T47D (cell line): ENCODE measurements around the gene OPTC.
"Not testable (repeated sequence)": the region's sequence is repeated elsewhere in the genome, so short reads cannot be mapped to it uniquely, and the experiment has no call there.

Source experiments
- DNase-seq, 2 experiments: peaks; one replicate each; pipeline versions ENCODE4 v3.0.0 to v3.0.0-alpha.2; 2011 to 2012; ENCODE audit warnings: low read depth in 1 of 2, low spot score in 1 of 2
- JUND ChIP-seq: IDR thresholded peaks from 2 replicates; pipeline ENCODE4 v1.6.1; 2012; ENCODE audit warnings: low read depth
- in situ Hi-C: cut with HindIII; loops from 2 replicates; pipeline ENCODE4 v1.10.0; 2016; ENCODE audit warnings: low sequenced_read_pairs, low pct_unique_long_range_greater_than_20kb

The OPTC gene

DNA sequence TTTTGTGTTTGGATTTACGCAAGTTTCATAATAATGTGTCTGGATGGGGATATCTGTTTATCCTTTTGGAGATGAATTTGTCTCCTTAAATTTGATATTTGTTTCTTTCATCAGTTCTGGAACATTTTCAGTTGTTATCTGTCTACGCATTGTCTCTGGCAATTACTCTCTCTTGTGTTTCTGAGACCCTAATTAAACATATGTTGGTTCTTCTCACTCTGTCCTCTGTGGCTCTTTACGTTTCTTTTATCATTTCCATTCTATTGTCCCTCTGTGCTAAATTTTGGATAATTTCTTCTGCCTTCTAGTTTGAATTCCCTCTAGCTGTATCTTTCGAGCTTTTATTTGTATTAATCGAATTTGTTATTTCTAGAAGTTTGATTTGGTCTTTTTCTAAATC lies 35.9 kb upstream of the OPTC start:
- no peak for DNase-seq
- no peak for TF ChIP-seq JUND
- in situ Hi-C loops, result no loop called here

DNA sequence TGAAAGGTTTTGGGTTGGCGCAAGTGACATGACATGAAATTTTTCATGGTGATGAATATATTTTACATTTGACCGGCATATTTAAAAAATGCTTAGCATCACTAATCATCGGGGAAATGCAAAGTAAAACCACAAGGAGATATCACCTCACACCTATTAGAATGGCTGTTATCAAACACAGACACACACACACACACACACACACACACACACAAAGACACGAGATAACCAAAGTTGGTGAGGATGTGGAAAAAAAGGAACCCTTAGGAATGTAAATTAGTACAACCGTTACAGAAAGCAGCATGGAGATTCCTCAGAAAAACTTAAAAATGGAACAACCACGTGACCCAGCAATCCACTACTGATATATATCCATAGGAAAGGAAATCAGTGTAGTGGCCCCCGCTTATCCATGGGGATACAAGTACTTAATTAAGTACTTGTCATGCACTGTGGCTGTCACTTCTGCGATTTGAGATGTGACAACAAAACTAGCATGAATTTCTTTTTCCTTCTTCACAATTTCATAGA lies 34.2 kb upstream of the OPTC start:
- in situ Hi-C loops, result no loop called here
- DNase-seq, result no peak
- no peak for TF ChIP-seq JUND

DNA sequence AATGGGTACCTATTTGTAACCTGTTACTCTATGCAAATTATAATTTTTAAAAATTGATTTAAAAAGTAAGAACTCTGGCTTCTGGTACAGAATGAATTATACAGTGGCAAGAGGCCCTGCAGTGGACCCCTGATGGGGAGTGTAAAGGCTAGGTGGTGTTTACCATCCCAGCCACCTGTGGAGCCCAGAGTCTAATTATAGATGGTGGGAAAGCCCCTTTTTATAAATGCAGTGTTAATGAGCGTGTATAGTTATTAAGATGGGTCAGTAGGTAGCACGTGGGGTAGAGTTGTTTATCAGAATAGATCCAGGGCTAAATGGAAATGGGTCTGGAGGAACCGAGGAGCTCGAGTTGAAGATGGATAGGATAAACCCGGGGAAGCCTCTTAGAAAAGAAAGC lies 32.2 kb upstream of the OPTC start:
- in situ Hi-C loops, result no loop called here
- no peak for TF ChIP-seq JUND
- no peak for DNase-seq

DNA sequence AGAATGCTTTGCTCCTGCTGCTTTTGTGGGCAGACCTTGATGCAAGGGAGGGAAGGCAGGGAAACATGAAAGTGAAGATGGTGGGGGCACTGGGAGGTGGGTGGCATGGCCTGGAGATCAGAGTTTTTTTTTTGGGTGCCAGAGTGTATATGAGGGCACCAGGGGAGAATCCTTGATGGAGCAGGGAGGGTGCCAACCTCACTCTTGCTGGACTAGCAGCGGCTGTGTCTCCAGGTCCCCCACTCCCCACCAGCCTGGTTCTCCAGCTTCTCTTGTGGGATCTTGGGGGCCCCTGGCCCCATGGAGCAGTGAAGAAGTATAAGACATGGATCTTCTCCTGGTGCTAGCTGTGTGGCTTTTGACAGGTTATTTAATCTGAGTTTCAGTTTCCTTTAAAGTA lies 31.8 kb upstream of the OPTC start:
- TF ChIP-seq JUND, result no peak
- no peak for DNase-seq
- in situ Hi-C loops, result no loop called here

DNA sequence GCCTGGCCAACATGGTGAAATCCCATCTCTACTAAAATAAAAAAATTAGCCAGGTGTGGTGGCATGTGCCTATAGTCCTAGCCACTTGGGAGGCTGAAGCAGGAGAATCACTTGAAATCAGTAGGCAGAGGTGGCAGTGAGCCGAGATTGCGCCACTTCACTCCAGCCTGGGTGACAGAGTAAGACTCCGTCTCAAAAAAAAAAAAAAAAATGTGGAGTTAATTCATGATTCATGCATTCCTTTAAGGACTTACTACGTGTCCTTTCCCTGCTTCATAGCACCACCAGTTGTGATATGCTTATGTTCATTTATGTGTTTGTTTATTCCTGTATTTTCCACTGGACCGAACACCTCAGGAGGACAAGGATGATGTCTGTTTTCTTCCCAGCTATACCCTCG lies 31.1 kb upstream of the OPTC start:
- no peak for DNase-seq
- in situ Hi-C loops, result no loop called here
- no peak for TF ChIP-seq JUND

DNA sequence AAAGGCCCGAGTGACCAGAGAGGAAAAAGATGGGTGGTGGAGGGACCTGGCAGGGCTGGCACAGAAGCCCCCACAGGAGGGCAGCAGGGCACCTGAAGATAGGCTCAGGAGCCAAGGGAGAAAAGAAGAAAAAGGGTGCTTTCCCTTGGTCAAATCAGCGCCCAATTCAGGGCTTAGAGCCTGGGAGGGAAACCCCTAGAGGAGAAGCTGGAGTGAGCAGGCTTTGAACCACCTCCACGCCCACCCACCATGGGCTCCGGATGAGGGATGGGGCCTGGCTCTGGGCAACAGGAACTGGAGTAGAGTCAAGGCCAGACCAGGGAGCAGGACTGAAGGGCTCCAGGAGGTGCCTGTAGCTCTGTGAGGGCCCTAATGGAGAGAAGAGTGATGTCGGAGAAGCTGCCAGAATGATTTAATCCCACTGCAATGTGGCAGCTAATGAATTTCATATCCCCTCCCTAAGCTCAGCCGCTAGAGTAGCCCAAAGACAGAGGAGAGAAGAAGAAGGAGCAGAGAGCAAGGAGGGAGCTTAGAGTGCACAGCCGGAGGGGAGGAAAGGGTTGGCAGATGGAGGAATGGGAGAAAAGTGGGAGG lies 30.4 kb upstream of the OPTC start:
- no peak for DNase-seq
- TF ChIP-seq JUND, result no peak

DNA sequence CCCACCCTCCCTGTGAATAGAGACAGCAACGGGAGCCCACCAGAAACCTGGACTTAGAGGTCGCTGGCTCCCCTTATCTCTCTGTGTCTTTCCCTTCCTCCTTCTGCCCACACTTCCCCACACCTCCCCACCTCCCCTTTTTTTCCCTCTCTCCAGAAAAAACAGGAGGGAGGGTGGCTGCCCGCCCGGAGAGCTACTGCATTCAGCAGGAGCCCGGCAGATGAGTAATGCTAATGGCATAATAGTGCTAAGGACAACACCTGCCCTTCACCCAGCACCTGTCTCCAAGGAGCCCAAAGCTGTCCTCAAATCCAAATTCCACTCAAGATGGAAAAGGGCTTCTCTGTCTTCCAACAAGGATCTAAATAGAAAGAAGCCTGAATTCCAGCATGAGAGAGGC lies 29.7 kb upstream of the OPTC start:
- TF ChIP-seq JUND, result no peak
- no peak for DNase-seq
- in situ Hi-C loops, result no loop called here

More for the DNA sequence above, 30.4 kb upstream of the OPTC start:
- in situ Hi-C loops, result no loop called here

DNA sequence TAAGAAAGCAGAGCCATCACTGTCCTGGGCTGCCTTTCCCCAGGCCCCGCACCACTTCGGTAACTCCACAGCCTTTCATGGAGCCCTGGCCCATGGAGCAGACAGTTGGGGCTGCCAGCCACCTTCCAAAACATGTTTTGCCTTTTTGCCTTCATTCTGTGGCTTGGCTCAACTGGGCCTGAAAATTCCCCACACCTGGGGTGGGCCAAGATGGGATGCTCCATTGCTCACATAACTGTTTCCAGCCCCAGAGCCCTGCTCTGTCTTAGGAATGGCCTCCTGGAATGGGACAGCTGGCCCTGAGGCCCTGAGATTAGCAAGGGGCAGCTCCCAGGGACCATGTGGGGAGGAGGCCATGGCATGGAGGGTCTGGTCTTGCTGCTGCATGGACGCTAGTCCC lies 29.2 kb upstream of the OPTC start:
- in situ Hi-C loops, result no loop called here
- DNase-seq, result no peak
- no peak for TF ChIP-seq JUND

DNA sequence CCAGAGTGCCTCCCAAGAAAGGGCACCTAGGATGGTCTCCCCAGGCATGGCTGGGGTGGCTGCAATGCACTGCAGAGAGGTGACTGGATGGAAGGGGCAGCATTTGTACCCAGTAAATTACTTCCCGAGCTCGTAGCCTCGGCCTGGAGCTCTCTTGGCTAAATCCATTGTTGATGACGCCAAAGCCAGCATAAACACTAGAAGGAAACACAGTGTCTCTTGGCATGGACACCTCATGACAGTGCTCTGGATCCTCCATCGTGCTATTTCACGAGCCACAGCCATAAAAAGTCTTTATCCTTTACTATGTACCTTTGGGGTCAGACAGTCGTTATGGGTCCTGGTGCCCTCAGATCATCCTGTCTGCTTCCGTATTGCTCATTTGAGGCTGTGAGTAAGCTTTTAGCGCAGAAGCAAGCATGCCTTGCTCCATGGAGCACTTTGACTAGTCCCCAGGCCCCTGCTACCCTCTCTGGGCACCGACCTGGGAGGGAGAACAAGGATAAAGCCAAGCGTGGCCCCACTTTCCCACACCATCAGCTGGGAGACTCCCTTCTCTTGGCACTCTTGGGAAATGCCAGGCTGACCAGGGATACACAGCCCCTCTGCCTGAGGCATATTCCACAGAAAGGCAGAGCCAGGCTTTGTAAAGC lies 28.7 kb upstream of the OPTC start:
- TF ChIP-seq JUND, result no peak
- DNase-seq, result no peak
- in situ Hi-C loops, result no loop called here

DNA sequence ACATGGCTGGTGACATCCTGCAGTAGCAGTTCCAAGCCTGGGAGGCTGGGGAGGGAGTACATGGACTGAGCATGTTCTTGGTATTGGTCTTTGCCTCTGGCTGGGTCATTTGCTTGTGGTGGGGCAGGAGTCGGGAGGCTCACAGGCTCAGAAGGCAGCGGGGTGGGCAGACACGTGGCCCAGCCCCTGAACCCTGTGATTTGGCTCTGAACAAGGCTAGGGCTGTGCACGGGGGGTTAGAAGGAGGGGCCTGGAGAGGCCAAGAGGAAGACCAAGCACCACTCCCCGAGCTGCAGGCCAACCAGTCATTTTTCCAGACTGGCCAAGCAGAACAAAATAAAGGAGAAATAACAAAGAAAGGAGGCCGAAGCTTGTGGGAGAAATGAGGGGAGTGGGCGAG lies 28.0 kb upstream of the OPTC start:
- DNase-seq, result no peak
- in situ Hi-C loops, result no loop called here
- no peak for TF ChIP-seq JUND

DNA sequence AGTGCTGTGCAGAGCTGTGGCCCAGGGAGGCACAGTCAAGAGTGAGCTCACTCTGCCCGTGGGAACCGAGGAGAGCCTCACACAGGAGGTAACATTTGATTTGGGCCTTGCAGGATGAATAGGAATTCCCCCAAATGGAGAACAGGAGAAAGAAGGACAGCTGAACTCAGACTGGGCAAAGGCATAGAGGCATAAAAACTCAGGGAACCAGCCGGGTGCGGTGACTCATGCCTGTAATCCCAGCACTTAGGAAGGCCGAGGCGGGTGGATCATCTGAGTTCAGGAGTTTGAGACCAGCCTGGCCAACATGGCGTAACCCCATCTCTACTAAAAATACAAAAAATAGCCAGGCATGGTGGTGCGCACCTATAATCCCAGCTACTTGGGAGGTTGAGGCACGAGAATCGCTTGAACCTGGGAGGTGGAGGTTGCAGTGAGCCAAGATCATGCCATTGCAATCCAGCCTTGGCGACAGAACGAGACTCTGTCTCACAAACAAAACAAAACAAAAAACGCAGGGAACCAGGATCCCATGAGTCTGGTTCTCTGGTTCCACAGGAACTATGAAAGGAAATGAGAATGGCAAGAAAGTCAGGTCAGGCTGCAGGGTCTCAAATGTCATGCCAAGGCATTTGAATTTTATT lies 26.9 kb upstream of the OPTC start:
- in situ Hi-C loops, DNase-seq: not testable (repeated sequence)

DNA sequence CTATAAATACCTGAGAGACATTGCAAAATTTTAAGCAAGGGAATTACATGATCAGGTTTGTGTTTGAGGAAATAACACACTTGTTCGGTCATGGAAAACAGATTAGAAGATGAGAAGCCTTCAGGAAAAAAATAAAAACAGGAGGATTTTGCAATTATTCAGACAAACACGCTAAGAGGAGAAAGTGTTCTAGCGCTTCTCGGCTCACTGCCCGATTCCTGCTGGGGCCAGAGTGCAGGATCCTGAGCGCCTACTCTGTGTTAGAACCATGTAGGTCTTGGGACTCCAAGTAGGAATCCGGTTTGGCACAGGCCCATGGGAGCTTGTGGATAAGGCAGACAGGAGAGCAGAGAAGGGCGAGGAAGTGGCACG lies 26.4 kb upstream of the OPTC start:
- TF ChIP-seq JUND, result no peak
- DNase-seq, result no peak
- in situ Hi-C loops, result no loop called here

DNA sequence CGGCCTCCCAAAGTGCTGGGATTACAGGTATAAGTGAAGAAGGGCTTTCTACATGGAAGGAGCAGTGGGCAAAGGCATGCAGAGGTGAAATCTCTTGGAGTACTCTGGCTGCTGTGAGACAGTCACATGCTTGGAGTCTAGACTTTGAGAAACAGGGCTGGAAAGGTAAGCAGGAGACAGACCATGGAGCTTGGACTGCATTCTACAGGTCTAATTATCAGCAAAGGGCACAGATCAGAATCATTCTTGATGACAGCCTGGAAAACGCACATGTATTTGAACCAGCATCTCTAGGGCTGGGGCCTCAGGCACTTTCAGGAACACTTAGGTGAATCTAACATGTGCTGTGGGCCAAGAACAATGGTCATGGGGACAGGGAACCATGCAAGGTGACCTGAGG lies 25.6 kb upstream of the OPTC start:
- in situ Hi-C loops, result no loop called here
- no peak for TF ChIP-seq JUND
- no peak for DNase-seq
